SIG-M5 treated with dmso at 0.1 percent for 504 hours (cell line): ENCODE measurements around the gene ANO10.
A peak's percentile ranks its signal among the peaks of the same experiment; 100 is the strongest.
"Not testable (repeated sequence)": the region's sequence is repeated elsewhere in the genome, so short reads cannot be mapped to it uniquely, and the experiment has no call there.

Experiments
- DNase-seq: peaks from one replicate; lab custom pipeline; 2025; ENCODE audit not compliant: unreplicated experiment; lab: John Stamatoyannopoulos, UW

ANO10 gene, protein sequence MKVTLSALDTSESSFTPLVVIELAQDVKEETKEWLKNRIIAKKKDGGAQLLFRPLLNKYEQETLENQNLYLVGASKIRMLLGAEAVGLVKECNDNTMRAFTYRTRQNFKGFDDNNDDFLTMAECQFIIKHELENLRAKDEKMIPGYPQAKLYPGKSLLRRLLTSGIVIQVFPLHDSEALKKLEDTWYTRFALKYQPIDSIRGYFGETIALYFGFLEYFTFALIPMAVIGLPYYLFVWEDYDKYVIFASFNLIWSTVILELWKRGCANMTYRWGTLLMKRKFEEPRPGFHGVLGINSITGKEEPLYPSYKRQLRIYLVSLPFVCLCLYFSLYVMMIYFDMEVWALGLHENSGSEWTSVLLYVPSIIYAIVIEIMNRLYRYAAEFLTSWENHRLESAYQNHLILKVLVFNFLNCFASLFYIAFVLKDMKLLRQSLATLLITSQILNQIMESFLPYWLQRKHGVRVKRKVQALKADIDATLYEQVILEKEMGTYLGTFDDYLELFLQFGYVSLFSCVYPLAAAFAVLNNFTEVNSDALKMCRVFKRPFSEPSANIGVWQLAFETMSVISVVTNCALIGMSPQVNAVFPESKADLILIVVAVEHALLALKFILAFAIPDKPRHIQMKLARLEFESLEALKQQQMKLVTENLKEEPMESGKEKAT

DNA sequence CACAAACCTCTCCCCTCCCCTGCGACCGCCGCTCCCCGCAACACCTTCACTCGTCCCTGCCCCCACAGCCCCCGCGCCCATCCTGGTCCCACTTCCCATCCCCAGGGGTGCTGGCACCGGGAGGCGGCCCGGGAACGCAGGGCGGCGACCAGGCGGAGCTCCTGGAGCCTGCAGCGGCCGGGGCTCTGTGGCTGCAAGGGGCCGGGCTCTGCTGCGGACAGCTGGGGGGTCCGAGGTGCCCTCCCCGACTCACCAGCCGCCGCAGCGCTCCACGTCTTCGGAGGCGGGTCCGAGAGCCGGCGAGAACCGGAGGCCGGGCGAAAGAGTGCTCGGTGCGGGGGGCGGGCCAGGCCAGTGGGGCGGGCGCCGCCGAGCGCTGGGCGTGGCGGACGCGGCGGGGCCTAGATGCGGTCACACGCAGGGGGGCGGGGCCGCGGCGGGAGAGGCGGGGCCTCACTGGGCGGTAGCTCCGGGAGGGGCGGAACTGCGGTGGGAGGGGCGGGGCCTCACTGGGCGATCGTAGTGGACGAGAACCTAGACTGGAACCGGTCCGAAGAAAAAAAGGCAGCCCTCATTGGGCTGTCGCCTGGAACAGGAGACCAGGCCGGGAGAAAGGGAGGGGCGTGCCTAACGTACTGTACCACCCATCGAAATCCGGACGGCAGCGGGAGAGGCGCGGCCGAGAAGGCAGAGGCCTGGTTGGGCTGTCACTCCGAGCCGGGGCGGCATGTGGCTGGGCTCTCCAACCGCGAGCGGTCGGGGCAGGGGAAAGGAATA is at the start of gene ANO10:
Gene ANO10, minus strand, starts transcription at position 356 of the 777 bp plus-strand sequence. CDS start 16,159 bp downstream, outside the sequence.
- peak; percentile 98 for DNase-seq

DNA sequence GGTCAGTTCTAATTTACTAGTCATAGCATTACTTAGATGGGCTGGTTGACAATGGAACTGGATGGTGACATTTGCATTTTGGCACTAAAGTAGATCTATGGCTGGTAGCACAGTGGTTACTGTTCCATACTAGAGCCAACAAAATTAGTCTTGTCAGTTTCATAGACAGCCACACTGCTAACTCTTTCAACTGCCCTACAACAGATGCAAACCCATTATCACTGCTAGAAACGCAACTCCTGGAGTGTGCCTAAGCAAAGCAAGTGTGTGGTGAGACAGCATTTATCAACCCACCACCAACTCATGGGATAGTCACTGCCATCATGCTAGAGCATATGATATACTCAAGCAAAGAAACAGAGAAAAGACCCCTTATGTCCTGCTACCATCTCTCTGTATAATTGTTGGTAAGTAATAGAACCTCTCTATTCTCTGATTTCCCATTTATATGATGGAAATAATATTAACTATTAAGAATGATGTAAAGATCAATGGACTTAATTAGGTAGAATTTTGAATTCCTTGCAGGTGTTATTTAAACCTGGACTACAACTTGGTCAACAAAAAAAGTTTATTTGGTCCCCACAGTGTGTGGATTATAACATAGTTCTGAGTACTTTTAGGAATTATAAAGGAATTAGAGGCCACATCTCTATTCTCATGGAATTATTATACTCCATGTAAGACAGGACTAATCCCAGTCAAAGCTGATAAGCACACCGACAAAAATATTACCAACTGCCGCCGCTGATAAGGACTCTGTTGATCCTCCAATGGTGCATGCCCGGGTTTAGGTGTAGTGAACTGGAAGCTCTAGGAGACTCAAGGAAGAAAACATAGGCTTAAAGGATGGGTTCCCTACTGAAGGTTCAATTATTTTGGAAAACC is 49.1 kb upstream of the ANO10 start:
- no peak for DNase-seq

DNA sequence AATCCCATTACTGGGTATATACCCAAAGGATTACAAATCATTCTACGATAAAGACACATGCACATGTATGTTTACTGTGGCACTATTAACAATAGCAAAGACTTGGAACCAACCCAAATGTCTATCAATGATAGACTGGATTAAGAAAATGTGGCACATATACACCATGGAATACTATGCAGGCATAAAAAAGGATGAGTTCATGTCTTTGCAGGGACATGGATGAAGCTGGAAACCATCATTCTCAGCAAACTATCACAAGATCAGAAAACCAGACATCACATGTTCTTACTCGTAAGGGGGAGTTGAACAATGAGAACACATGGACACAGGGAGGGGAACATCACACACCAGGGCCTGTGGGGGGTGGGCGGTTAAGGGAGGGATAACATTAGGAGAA is 43.2 kb upstream of the ANO10 start:
- DNase-seq = not testable (repeated sequence)

DNA sequence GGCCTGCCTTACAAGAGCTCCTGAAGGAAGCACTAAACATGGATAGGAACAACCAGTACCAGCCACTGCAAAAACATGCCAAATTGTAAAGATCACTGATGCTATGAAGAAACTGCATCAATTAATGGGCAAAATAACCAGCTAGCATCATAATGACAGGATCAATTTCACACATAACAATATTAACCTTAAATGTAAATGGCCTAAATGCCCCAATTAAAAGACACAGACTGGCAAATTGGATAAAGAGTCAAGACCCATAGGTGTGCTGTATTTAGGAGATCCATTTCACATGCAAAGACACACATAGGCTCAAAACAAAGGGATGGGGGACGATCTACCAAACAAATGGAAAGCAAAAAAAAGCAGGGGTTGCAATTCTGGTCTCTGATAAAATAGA is 39.6 kb upstream of the ANO10 start:
- not testable (repeated sequence) for DNase-seq

DNA sequence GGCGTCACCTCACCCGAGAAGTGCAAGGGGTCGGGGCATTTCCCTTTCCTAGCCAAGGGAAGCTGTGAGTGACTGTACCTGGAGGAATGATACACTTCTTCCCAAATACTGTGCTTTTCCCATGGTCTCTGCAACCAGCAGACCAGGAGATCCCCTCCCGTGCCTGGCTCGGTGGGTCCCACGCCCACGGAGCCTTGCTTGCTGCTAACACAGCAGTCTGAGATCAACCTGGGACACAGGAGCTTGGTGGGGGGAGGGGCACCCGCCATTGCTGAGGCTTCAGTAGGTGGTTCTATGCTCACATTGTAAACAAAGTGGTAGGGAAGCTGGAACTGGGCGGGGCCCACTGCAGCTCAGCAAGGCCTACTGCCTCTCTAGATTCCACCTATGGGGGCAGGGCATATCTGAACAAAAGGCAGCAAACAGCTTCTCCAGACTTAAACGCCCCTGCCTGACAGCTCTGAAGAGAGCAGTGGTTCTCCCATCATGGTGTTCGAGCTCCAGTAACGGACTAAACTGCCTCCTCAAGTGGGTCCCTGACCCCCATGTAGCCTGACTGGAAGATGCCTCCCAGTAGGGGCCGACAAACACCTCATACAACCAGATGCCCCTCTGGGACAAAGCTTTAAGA is 37.6 kb upstream of the ANO10 start:
- no peak for DNase-seq

DNA sequence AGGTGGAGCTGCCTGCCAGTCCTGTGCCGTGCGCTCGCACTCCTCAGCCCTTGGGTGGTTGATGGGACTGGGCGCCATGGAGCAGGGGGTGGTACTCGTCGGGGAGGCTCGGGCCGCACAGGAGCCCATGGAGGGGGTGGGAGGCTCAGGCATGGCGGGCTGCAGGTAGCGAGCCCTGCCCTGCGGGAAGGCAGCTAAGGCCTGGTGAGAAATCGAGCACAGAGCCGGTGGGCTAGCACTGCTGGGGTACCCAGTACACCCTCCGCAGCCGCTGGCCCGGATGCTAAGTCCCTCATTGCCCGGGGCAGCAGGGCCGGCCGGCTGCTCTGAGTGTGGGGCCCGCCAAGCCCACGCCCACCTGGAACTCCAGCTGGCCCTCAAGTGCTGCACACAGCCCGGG is 34.6 kb upstream of the ANO10 start:
- not testable (repeated sequence) for DNase-seq

DNA sequence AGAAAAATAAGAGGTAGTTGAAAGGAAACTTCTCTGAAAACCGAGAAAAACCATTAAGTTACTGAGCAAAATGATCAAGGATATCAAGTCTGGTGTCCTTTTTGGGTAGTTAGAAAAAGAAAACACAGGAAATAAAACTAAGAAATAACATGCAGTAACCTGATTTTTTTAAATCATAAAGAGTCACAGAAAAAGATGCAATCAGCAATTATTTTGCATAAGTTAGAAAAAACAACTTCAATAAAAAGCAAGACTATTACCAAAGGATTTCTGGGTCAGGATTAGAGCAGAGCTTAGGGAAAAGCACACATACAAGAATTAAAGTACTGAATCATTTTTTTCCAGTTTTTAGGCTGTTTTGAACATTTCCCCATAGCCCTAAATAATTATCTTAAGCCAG is 28.5 kb upstream of the ANO10 start:
- DNase-seq = no peak

DNA sequence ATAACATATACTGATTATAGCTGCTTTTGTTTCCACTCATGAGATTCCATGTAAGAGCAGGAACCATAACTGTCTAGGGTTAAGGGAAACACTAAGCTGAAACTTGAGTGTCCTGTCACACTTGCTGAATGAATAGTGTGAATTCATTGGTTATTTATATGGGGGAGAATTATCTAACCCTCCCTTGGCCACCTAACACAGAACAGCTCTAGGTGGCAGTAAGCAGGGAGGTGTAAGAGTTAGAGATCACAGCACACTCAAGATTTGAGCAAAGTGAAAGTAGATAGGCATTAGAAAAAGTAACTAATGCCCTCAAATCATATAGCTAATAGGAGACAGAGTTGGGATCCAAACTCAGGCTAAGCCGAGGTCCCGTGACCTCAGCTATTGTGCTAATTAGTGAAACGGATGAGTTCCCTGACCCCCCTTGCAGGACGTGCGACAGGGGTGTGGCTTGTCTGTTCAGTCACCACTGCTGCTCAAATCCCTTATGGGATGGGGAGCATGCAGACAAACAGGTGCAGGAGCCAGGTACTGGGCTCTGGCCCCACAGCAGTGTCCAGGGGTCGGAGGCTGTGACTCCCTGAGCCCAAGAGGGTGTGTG is 27.7 kb upstream of the ANO10 start:
- DNase-seq = no peak

DNA sequence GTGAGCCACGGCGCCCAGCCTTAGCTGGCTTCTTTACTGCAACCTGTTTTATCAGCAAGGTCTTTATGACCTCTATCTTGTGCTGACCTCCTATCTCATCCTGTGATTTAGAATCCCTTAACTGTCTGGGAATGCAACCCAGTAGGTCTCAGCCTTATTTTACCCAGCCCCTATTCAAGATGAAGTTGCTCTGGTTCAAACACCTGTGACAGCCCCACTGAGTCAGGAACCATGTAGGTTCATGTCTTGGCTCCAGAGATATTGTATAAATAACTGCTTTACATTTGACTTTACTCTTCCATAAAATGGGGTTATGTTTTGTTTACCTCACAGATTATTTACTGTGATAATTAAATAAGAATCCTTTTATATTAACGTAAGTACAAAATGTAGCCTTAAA is 27.1 kb upstream of the ANO10 start:
- no peak for DNase-seq

DNA sequence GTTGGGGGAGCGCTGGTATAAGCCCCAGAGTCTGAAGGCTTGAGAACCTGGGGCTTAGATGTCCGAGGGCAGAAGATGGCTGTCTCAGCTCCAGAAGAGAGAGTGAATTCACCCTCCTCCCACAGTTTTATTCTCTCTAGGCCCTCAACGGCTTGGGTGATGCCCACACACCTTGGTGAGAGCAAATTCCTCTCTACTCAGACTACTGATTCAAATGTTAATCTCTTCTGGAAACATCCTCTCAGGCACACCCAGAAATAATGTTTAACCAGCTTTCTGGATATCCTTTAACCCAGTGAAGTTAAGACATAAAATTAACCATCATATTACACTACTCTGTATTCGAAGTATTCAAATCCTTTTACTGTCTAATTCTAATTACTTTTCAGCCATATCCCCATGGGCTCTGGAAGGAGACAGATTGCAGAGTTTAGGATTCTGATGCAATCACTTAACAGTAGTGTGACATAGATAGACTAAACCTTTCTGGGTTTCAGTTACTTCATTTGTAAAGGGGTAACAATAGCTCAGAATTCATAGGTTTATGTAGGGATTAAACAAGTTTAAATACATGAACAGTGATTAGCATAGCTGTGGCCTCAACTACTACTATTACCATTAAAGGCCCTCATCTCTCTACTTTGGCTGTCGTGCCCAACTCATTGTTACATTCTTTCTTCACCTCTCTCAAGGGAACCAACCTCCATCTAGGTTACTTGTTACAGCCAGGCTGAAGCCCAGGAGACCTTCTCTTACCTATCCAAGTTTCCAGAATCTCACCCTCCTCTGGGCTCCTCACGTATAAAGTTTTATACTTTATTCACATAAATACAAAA is 25.7 kb upstream of the ANO10 start:
- DNase-seq = no peak

DNA sequence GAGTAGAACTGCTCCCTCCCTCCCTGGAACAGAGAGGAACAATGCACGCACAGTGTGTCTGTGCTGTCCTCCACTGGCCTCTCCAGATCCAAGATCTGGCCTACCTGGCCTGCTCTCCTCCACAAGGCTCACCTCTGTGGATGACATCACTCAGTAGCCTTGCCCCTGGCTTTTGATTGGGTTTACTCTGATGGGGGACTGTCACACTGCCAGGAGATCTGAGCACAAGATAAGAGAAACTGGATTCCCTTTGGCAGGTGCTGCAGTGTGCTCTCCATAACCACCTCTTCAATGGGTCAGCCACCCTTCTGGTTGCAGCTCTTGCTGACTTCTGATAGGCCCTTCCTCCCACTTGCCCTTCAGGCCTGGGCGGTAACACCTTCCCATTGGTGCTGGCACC is 22.6 kb upstream of the ANO10 start:
- no peak for DNase-seq

DNA sequence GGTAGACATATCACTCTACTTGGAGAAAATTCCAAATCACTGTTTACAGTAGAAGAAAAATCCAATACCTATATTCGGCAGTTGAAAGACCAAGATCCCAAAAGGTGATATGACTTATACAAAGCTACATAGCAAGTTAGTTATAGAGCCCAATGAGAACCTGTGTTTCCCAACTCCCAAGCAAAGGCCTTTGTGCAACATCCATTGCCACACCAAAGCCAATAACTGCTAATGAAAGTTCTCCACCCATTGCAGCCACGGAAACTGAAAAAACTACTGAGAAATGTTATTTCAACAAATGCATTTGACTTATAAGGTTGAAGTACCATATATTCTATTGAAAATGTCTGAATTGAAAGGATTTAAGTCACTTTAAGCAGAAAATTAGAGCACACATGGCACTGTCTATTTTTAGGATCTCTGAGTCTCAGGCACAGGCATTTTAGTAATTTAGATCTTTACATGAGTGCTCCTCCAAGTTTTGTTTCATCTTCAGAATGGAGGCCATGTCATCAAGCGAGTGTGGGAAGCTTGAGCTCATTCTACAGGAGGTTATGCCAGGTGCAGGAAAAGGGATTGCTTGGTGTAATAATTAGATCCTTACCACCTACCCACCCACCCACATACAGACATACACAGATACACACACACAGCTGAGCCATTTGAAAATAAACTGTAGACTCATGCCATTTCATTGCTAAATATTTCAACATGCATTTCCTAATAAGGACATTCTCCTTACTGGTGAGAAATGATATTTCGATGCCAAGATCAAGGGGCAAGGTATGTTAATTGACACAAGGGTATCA is 19.7 kb upstream of the ANO10 start:
- DNase-seq = peak; percentile 86

DNA sequence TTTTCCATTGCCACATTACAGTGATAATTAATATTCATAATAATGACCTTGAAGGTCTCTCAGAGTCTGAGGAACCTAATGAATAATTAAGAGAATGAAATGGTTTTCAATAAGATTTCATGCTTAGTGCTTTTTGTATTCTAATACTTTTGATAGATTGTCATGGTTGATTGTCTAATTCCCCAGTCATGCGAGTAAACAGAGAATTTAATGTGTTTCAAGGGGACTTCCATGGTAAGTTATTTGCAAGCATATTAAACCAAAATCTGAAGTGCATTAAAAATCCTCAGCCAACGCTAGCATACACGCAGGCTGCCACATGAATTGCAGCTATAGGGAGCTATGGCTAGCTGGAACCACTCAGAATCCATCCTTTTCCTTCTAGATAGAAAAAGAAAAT is 18.9 kb upstream of the ANO10 start:
- no peak for DNase-seq

DNA sequence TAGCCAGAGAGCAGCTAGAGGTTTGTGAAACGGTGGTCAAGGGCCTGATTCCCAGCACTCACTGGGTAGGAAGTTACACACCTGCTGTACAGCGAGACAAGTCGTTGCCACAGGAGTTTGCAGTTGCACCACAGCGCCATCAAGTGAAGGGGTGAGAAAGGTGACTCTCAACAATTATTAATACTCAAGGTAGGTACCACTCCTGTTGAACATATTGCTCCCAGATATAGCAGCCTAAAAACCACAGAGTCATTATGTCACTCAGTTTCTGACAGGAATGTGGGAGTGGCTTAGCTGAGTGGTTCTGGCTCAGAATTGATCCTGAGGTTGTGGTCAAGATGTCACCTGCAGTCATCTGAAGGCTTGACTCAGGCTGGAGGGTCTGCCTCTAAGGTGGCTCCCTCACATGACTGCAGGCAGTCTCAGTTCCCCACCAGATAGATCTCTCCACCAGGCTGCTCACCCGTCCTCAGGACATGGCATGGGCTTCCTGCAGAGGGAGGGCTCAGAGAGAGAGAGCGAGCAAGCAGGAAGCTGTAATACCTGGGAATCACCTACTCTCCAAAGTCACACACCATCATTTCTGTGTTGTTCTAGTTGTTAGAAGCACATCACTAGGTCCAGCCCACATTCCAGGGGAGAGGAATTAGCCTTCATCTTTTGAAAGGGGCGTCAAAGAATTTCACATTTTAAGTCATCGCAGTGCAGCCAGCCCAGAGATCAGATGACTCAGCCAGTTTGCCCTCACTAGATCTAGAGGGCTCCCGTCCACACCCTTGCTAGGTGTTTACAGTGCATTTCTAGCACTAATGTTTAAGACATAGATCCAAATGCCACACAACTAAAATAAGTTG is 17.0 kb upstream of the ANO10 start:
- peak; percentile 10 for DNase-seq

DNA sequence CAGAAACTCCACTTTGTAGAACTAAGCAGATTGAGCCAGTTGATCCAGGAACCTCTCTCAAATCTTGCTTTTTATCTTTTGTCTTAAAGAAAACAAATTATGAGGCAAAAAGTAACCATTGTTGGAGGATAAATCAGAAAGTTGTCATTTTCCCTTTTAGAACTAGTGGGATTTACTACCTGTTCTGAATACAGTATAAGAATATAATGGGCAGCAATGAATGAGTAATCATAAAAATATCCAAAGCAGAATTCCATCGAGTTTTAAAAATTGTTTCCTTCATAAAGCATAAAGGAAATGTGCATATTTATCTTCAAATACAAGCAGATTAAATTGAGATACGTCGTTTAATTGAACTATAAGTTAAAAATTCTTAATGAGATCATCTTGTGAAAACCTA is 15.9 kb upstream of the ANO10 start:
- no peak for DNase-seq

DNA sequence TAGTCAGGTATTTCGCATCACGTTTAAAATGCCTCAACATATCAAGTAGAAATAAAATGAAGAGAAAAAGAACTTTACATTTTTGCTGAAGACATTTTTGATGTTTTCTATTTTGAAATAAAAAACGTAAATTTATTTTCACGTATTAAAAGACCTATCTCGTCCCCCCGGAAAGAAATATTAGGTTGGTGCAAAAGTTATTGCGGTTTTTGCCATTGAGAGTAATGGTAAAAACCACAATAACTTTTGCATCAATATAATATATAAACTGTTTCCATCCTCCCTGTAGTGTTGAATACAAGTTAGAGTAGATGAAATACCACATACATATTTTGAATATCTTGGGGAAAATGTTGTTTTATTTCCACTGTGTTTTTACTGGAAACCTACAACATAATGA is 11.2 kb upstream of the ANO10 start:
- no peak for DNase-seq

DNA sequence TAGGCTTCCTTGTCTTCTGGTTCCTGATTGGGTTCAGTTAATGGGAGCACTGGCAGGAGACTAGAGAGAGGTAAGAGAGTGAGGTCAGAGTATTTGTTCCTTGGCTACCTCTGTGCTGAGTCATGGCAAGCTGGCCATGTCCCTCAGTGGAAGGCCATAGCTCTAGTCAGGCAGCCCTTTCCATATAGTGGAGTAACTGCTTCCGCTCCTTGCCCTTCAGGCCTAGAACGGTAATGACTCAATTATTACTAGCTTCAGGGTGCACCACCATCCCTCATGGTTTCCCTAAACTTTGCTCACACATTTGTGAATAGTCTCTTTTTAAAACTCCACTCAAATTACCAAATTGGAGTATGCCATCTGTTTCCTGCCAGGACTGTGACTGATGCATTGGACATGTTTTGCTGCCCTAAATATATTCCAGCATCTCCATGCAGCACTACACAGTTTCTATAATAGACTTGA is 10.5 kb upstream of the ANO10 start:
- no peak for DNase-seq
